Measurements from ENCODE around the gene GPHB5.

GRCh38 chr14:63287666-63288483, 30.9 kb downstream of the GPHB5 start:
- TF ChIP-seq POLR2A (IDR thresholded peaks at IDR 0.05) = no peak
- TF ChIP-seq, protein P1, sequence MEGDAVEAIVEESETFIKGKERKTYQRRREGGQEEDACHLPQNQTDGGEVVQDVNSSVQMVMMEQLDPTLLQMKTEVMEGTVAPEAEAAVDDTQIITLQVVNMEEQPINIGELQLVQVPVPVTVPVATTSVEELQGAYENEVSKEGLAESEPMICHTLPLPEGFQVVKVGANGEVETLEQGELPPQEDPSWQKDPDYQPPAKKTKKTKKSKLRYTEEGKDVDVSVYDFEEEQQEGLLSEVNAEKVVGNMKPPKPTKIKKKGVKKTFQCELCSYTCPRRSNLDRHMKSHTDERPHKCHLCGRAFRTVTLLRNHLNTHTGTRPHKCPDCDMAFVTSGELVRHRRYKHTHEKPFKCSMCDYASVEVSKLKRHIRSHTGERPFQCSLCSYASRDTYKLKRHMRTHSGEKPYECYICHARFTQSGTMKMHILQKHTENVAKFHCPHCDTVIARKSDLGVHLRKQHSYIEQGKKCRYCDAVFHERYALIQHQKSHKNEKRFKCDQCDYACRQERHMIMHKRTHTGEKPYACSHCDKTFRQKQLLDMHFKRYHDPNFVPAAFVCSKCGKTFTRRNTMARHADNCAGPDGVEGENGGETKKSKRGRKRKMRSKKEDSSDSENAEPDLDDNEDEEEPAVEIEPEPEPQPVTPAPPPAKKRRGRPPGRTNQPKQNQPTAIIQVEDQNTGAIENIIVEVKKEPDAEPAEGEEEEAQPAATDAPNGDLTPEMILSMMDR (IDR thresholded peaks at IDR 0.05) = no peak

Data from esophagus squamous epithelium (tissue), 4 donors.